HFFc6 (cell line): ENCODE measurements around the gene NEK2. TPM values are rescaled to one million over a fixed set of nuclear protein-coding genes. Genes with fewer than 3 reads are reported as not detected.
"Not testable (repeated sequence)": the region's sequence is repeated elsewhere in the genome, so short reads cannot be mapped to it uniquely, and the experiment has no call there.

ENCODE experiments used
- DNase-seq: peaks from one replicate; pipeline ENCODE4 v3.0.0-alpha.2; 2018
- H3K27ac Mint-ChIP-seq: 2 replicates; pipeline ENCODE4 v1.8.0; 2020; ENCODE audit warnings: mild to moderate bottlenecking, mixed read lengths
- H3K27me3 Mint-ChIP-seq: 2 replicates; pipeline ENCODE4 v1.8.0; 2021; ENCODE audit warnings: mild to moderate bottlenecking, moderate library complexity, mixed read lengths; ENCODE audit not compliant: insufficient read depth
- H3K36me3 Mint-ChIP-seq: 2 replicates; pipeline ENCODE4 v1.8.0; 2021; ENCODE audit warnings: low read depth, mixed read lengths
- H3K4me1 Mint-ChIP-seq: 2 replicates; pipeline ENCODE4 v1.8.0; 2020; ENCODE audit warnings: low read depth, mixed read lengths
- H3K4me3 Mint-ChIP-seq: 2 replicates; pipeline ENCODE4 v1.8.0; 2020; ENCODE audit warnings: mild to moderate bottlenecking, moderate library complexity, mixed read lengths
- H3K9me3 Mint-ChIP-seq: 2 replicates; pipeline ENCODE4 v1.8.0; 2020; ENCODE audit warnings: mild to moderate bottlenecking, mixed read lengths
- total RNA-seq, 6 experiments: library from RNA; stranded (reverse); fragmentation: NEBNext Ultra II Directional; extraction: Animal tissue kit (Norgen Biotek cat#: 25700); gene quantifications; 2 replicates in 1 of 6; 3 replicates in 5 of 6; pipeline ENCODE4 v1.2.3, GENCODE V29; 2021
- TF ChIP-seq, protein P1 (sequence below): fragments of 200-600 bp; sonication (generic); IDR thresholded peaks from 2 replicates; pipeline ENCODE4 v1.5.0; 2021; ENCODE audit warnings: antibody characterized with exemption, mild to moderate bottlenecking

The NEK2 gene
- total RNA-seq, 6 experiments from 2014 or later: 10.2 to 28.6 (median 26.8) TPM

GRCh38 chr1:211631168-211631567 lies 44.3 kb downstream of the NEK2 start:
- Mint-ChIP-seq H3K27me3 (peaks cover 4% of the 10 kb centered on the region), H3K27ac (no peak overlapping the region), H3K36me3 (no peaks in the 10 kb centered on the region), H3K4me1 (peaks cover 15% of the 10 kb centered on the region), H3K4me3 (no peak overlapping the region), H3K9me3 (no peaks in the 10 kb centered on the region)
- no peak for DNase-seq
- TF ChIP-seq, protein P1, sequence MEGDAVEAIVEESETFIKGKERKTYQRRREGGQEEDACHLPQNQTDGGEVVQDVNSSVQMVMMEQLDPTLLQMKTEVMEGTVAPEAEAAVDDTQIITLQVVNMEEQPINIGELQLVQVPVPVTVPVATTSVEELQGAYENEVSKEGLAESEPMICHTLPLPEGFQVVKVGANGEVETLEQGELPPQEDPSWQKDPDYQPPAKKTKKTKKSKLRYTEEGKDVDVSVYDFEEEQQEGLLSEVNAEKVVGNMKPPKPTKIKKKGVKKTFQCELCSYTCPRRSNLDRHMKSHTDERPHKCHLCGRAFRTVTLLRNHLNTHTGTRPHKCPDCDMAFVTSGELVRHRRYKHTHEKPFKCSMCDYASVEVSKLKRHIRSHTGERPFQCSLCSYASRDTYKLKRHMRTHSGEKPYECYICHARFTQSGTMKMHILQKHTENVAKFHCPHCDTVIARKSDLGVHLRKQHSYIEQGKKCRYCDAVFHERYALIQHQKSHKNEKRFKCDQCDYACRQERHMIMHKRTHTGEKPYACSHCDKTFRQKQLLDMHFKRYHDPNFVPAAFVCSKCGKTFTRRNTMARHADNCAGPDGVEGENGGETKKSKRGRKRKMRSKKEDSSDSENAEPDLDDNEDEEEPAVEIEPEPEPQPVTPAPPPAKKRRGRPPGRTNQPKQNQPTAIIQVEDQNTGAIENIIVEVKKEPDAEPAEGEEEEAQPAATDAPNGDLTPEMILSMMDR: no peak

DNA sequence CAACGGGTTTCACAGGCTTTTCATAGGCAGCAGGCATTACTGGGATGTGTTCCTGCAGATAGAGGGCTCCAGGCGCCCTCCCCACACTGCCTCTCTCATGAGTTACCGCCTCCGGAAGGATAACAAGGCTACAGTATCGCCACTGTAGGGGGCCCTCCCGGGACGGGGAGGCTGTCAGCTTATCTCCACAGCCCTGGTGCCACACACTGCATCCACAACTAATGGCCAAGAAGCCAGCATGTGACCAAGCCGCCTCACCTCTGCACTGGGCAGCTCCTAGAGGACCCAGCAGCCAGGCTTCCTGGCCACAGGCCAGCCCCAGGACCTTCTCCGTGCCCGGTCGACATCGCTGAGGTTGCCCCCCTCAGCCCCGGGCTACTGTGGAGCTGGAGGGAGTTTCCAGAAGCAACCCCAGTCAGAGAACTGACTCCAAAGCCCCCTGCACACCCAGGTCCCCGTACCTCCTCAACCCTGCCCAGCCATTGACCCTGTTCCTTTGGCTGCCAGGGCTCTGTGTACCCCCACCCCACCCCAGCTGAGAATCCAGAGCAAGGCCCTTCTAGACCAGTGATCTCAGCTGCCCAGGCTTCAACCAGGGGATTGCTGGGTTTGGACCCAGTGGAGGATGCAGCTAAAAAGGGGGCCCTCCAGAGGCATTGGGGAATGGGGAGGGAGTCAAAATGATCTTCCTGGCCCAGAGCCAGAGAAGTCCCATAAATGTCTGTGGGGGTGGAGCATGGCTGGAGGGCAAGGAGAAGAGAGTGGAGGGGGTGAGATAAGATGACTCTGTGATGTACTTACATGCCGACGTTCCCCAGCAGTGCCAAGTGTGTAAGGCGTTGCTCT lies 45.0 kb downstream of the NEK2 start:
- TF ChIP-seq, protein P1: no peak
- Mint-ChIP-seq H3K36me3 (no peaks in the 10 kb centered on the region), H3K4me1 (peaks cover 8% of the 10 kb centered on the region), H3K27me3 (peaks cover 4% of the 10 kb centered on the region), H3K4me3 (no peak overlapping the region), H3K9me3 (no peaks in the 10 kb centered on the region), H3K27ac (no peak overlapping the region)
- no peak for DNase-seq

- peaks cover 4% of the 10 kb centered on the region for H3K4me1 Mint-ChIP-seq
- DNase-seq: no peak
- TF ChIP-seq, protein P1: no peak
- no peaks in the 10 kb centered on the region for H3K36me3 Mint-ChIP-seq
- no peak overlapping the region for H3K27ac Mint-ChIP-seq
- H3K27me3 Mint-ChIP-seq: peaks cover 4% of the 10 kb centered on the region
- H3K4me3 Mint-ChIP-seq: no peak overlapping the region
- no peaks in the 10 kb centered on the region for H3K9me3 Mint-ChIP-seq
Measured at GRCh38 chr1:211628417-211628816, 47.0 kb downstream of the NEK2 start.

DNA sequence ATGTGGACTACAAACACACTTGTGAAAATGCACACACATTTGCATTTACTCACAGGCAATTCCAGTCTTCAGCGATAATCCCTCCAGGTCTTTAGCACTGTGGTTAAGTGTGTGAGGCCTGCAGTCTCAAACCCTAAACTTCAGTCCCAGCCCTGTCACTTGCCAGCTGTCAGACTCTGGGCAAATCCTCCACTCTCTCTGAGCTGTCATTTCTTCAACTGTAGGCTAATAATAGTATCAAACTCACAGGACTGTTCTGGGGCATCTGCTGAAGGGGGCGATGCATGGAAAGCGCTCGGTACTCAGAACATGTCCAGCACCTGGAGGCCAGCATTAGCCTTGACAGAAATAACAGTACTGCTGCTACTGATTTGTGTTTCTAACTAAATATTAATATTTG lies 48.2 kb downstream of the NEK2 start:
- Mint-ChIP-seq H3K4me1 (no peaks in the 10 kb centered on the region), H3K9me3 (no peaks in the 10 kb centered on the region), H3K4me3 (no peak overlapping the region), H3K36me3 (no peaks in the 10 kb centered on the region), H3K27ac (no peak overlapping the region), H3K27me3 (peaks cover 4% of the 10 kb centered on the region)
- TF ChIP-seq, protein P1: no peak
- DNase-seq: no peak

- H3K4me1 Mint-ChIP-seq, H3K9me3 Mint-ChIP-seq, H3K27ac Mint-ChIP-seq, H3K27me3 Mint-ChIP-seq, H3K36me3 Mint-ChIP-seq, DNase-seq, H3K4me3 Mint-ChIP-seq: not testable (repeated sequence)
Measured at GRCh38 chr1:211625866-211626265, 49.6 kb downstream of the NEK2 start.

DNA sequence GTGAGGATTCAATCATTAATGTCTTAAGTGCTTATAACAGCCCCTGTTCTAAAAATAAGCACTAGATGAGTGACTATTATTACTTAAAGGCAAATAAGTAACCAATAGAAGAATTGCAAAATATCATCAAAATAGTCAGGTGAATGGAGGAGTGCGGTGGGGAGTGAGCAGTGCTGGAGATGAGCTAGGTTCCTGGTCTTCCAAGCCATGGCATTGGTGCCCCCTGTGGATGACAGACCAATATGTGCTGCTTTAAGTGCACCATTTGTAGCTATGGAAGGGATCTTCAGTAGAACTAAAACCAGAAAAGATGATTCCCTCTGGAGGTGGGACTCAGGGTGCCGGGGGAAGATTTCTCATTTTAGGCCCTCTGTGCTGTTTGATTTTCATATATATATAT lies 50.4 kb downstream of the NEK2 start:
- Mint-ChIP-seq H3K4me3 (no peak overlapping the region), H3K36me3 (no peaks in the 10 kb centered on the region), H3K4me1 (no peaks in the 10 kb centered on the region), H3K27ac (no peak overlapping the region), H3K27me3 (peaks cover 4% of the 10 kb centered on the region), H3K9me3 (no peaks in the 10 kb centered on the region)
- peak; percentile 31 for DNase-seq
- TF ChIP-seq, protein P1: peak; percentile 55; the same call in 1 of the 2 replicates
